ENCODE results near the gene NMNAT3.

- TF ChIP-seq, protein P1, sequence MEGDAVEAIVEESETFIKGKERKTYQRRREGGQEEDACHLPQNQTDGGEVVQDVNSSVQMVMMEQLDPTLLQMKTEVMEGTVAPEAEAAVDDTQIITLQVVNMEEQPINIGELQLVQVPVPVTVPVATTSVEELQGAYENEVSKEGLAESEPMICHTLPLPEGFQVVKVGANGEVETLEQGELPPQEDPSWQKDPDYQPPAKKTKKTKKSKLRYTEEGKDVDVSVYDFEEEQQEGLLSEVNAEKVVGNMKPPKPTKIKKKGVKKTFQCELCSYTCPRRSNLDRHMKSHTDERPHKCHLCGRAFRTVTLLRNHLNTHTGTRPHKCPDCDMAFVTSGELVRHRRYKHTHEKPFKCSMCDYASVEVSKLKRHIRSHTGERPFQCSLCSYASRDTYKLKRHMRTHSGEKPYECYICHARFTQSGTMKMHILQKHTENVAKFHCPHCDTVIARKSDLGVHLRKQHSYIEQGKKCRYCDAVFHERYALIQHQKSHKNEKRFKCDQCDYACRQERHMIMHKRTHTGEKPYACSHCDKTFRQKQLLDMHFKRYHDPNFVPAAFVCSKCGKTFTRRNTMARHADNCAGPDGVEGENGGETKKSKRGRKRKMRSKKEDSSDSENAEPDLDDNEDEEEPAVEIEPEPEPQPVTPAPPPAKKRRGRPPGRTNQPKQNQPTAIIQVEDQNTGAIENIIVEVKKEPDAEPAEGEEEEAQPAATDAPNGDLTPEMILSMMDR (IDR thresholded peaks at IDR 0.05) = no peak
- TF ChIP-seq POLR2A (IDR thresholded peaks at IDR 0.05) (no peak), EP300 (IDR thresholded peaks at IDR 0.05) (no peak)
Measured at GRCh38 chr3:139668332-139668731, 9.4 kb downstream of the NMNAT3 start.
